GM10266 (cell line): ENCODE results near the gene STXBP1.

Experiments used
- DNase-seq: peaks from one replicate; pipeline ENCODE4 v3.0.0; 2012; ENCODE audit errors: extremely low spot score
- TF ChIP-seq, protein P1 (sequence below): IDR thresholded peaks from 2 replicates; pipeline ENCODE4 v1.5.1; 2012; ENCODE audit warnings: mild to moderate bottlenecking, low read depth; ENCODE audit not compliant: control insufficient read depth, insufficient read depth; ENCODE audit errors: missing control alignments

STXBP1 gene

GRCh38 chr9:127611899-127612790 lies at the start of gene STXBP1:
Gene STXBP1 (plus strand): TSS chr9:127612277. CDS start chr9:127612404, 127 bp downstream.
- DNase-seq = peak; percentile 99
- TF ChIP-seq, protein P1, sequence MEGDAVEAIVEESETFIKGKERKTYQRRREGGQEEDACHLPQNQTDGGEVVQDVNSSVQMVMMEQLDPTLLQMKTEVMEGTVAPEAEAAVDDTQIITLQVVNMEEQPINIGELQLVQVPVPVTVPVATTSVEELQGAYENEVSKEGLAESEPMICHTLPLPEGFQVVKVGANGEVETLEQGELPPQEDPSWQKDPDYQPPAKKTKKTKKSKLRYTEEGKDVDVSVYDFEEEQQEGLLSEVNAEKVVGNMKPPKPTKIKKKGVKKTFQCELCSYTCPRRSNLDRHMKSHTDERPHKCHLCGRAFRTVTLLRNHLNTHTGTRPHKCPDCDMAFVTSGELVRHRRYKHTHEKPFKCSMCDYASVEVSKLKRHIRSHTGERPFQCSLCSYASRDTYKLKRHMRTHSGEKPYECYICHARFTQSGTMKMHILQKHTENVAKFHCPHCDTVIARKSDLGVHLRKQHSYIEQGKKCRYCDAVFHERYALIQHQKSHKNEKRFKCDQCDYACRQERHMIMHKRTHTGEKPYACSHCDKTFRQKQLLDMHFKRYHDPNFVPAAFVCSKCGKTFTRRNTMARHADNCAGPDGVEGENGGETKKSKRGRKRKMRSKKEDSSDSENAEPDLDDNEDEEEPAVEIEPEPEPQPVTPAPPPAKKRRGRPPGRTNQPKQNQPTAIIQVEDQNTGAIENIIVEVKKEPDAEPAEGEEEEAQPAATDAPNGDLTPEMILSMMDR = no peak

- TF ChIP-seq, protein P1 = no peak
- DNase-seq = no peak
These were observed 49.7 kb upstream of the STXBP1 start for GRCh38 chr9:127562279-127562796.

DNA sequence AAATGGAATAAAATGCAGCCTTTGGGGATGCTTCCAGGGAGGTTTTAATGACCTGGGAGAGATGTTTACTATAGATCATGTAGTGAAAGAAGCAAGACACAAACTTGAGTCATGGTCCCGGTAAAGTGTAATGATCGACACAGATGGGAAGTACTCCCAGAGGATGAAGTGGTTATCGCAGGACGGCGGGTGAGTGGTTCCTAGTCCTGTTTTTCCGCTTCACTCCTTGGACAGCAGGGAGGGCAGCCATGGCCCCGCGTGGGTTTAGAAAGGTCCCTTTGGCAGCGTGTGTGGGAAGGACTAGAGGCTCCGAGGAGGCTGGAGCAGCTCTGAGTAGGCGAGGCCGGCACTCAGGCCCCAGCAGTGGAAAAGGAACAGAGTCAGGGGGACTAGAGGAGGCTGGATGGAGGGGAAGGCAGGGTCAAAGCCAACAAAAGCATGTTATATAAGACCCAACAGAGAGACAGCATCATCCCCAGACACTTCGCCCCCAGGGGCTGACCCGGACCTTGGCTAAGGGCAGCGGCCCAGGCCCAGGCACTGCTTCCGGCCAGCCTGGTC lies 49.2 kb upstream of the STXBP1 start:
- no peak for DNase-seq
- TF ChIP-seq, protein P1 = no peak

DNA sequence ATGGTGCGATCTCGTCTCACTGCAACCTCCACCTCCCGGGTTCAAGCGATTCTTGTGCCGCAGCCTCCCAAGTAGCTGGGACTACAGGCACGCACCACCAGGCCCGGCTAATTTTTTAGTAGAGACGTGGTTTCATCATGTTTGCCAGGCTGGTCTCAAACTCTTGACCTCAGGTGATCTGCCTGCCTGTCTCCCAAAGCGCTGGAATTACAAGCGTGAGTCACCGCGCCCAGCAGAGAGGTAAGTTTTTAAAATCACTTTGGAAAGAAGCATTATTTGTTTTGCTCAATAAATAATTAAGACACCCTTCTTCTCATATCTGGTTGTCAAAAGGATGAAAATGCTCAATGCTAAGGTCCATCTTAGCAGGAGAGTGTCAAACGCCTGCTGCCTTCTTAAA lies 48.5 kb upstream of the STXBP1 start:
- DNase-seq = no peak
- TF ChIP-seq, protein P1 = no peak

DNA sequence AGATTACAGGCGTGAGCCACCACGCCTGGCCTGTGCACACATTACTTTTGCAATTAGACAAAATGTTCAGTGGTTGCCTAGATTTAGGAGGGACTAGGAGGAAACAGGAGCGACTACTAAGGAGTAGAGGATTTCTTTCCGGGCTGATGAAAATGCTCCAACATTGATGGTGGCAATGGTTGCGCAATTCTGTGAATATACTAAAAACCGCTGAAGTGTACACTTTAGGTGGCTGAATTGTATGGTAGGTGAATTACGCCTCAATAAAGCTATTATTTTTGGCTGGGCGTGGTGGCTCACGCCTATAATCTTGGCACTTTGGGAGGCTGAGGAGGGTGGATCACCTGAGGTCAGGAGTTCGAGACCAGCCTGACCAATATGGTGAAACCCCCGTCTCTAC lies 46.8 kb upstream of the STXBP1 start:
- TF ChIP-seq, protein P1 = no peak
- DNase-seq = no peak

DNA sequence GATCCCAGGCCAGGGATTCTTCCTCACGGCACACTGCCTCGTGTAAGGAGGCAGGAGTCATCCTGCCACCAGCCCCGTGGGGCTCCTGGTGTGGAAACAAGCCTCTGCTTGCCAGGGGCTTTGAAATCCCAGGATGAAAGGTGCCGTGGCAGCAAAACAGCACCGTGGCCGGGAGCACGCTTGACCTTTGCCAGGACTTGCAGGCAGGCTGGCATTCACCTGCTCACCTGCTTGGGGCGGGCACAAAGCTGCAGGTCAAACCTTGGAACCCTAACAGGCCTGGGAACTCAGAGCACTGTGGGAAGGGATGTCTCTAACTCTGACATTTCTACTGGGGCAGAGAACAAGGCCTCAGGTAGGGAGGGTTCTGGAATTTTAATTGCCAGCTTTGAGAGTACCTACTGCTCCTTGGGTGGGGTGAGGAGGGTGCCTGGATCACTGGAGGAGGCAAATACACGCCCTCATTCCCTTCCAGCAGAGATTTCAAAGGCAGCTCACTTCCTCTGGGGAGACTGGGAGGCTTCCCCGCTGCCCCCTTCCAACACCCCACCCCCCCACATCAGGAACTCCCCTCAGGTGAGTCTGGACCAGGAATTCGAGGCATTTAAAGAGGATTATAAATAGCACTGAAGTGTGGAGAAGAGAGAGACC lies 45.6 kb upstream of the STXBP1 start:
- DNase-seq = no peak
- TF ChIP-seq, protein P1 = no peak
